IPS DF 6.9 (cell line): ENCODE data around the gene CCDC57.

Experiments
- DNase-seq: peaks from one replicate; pipeline ENCODE4 v3.0.0-alpha.2; 2013; ENCODE audit warnings: low read depth, low spot score
- H3K27ac ChIP-seq: one replicate; pipeline ENCODE4 v1.5.1; 2013; ENCODE audit warnings: low read length, control low read depth
- H3K27me3 ChIP-seq: 2 replicates; pipeline ENCODE4 v1.6.1; 2013; ENCODE audit warnings: mild to moderate bottlenecking, low read length; ENCODE audit not compliant: control insufficient read depth, insufficient read depth
- H3K36me3 ChIP-seq: 2 replicates; pipeline ENCODE4 v1.6.1; 2013; ENCODE audit warnings: low read length; ENCODE audit not compliant: control insufficient read depth, insufficient read depth
- H3K4me1 ChIP-seq: 2 replicates; pipeline ENCODE4 v1.6.1; 2013; ENCODE audit warnings: low read length; ENCODE audit not compliant: control insufficient read depth, insufficient read depth
- H3K4me3 ChIP-seq: 2 replicates; pipeline ENCODE4 v1.5.1; 2013; ENCODE audit warnings: mild to moderate bottlenecking, low read length
- H3K9me3 ChIP-seq: 2 replicates; pipeline ENCODE4 v1.6.1; 2013; ENCODE audit warnings: low read length, inconsistent platforms; ENCODE audit not compliant: control insufficient read depth, insufficient read depth
- WGBS: extraction: QIAGEN DNeasy Blood & Tissue Kit; methylation state at CpG from one replicate; pipeline ENCODE4 v1.1.7; 2013; ENCODE audit warnings: mixed read lengths, missing lambda C conversion rate; ENCODE audit not compliant: insufficient read length, insufficient coverage; 5-methylcytosine and 5-hydroxymethylcytosine counted together

The CCDC57 gene

GRCh38 chr17:82063424-82064415 lies 148.9 kb downstream of the CCDC57 start:
- Histone ChIP-seq H3K9me3 (no peaks in the 10 kb centered on the region), H3K27me3 (no peaks in the 10 kb centered on the region), H3K4me1 (peaks cover 3% of the 10 kb centered on the region; the same call in 1 of the 2 replicates), H3K36me3 (peaks cover 28% of the 10 kb centered on the region), H3K4me3 (no peak overlapping the region), H3K27ac (no peak overlapping the region)
- no CpG with 5 or more reads among the region's 20 CpGs for WGBS
- DNase-seq = no peak

- Histone ChIP-seq H3K9me3 (no peaks in the 10 kb centered on the region), H3K4me3 (no peak overlapping the region), H3K4me1 (peaks cover 3% of the 10 kb centered on the region; the same call in 1 of the 2 replicates), H3K27ac (no peak overlapping the region), H3K36me3 (peaks cover 29% of the 10 kb centered on the region), H3K27me3 (no peaks in the 10 kb centered on the region)
- no peak for DNase-seq
- no CpG with 5 or more reads among the region's 9 CpGs for WGBS
Measured at GRCh38 chr17:82062984-82063368, 149.7 kb downstream of the CCDC57 start.

GRCh38 chr17:82062076-82062983 lies 150.3 kb downstream of the CCDC57 start:
- no peaks in the 10 kb centered on the region for H3K9me3 ChIP-seq
- H3K27ac ChIP-seq = no peak overlapping the region
- H3K27me3 ChIP-seq = no peaks in the 10 kb centered on the region
- WGBS = no CpG with 5 or more reads among the region's 24 CpGs
- peaks cover 31% of the 10 kb centered on the region for H3K36me3 ChIP-seq
- H3K4me3 ChIP-seq = no peak overlapping the region
- no peak for DNase-seq
- H3K4me1 ChIP-seq = peaks cover 3% of the 10 kb centered on the region; the same call in 1 of the 2 replicates

GRCh38 chr17:82061047-82061925 lies 151.4 kb downstream of the CCDC57 start:
- WGBS = no CpG with 5 or more reads among the region's 34 CpGs
- H3K27me3 ChIP-seq = no peaks in the 10 kb centered on the region

GRCh38 chr17:82060614-82061013 lies 152.0 kb downstream of the CCDC57 start:
- Histone ChIP-seq H3K27me3 (no peaks in the 10 kb centered on the region), H3K9me3 (no peaks in the 10 kb centered on the region), H3K4me1 (peaks cover 3% of the 10 kb centered on the region; the same call in 1 of the 2 replicates), H3K4me3 (no peak overlapping the region), H3K36me3 (peaks cover 46% of the 10 kb centered on the region), H3K27ac (no peak overlapping the region)
- no CpG with 5 or more reads among the region's 14 CpGs for WGBS
- DNase-seq = no peak

More at GRCh38 chr17:82061047-82061925, 151.4 kb downstream of the CCDC57 start:
- no peak for DNase-seq
- H3K27ac ChIP-seq = no peak overlapping the region
- H3K36me3 ChIP-seq = peaks cover 40% of the 10 kb centered on the region
- no peak overlapping the region for H3K4me3 ChIP-seq
- no peaks in the 10 kb centered on the region for H3K9me3 ChIP-seq
- H3K4me1 ChIP-seq = peaks cover 3% of the 10 kb centered on the region; the same call in 1 of the 2 replicates

GRCh38 chr17:82060001-82060380 lies 152.7 kb downstream of the CCDC57 start:
- no peaks in the 10 kb centered on the region; the same call in 1 of the 2 replicates for H3K27me3 ChIP-seq
- DNase-seq = no peak
- no CpG with 5 or more reads among the region's 16 CpGs for WGBS
- peaks cover 50% of the 10 kb centered on the region for H3K36me3 ChIP-seq
- H3K4me1 ChIP-seq = peaks cover 3% of the 10 kb centered on the region; the same call in 1 of the 2 replicates
- H3K9me3 ChIP-seq = no peaks in the 10 kb centered on the region
- H3K4me3 ChIP-seq = no peak overlapping the region
- H3K27ac ChIP-seq = no peak overlapping the region

GRCh38 chr17:82059272-82060000 lies 153.2 kb downstream of the CCDC57 start:
- Histone ChIP-seq H3K9me3 (no peaks in the 10 kb centered on the region), H3K36me3 (peaks cover 55% of the 10 kb centered on the region), H3K4me3 (no peak overlapping the region), H3K27ac (no peak overlapping the region), H3K4me1 (no peaks in the 10 kb centered on the region), H3K27me3 (no peaks in the 10 kb centered on the region; the same call in 1 of the 2 replicates)
- WGBS = no CpG with 5 or more reads among the region's 19 CpGs
- no peak for DNase-seq

GRCh38 chr17:82058855-82059249 lies 153.8 kb downstream of the CCDC57 start:
- Histone ChIP-seq H3K4me1 (no peaks in the 10 kb centered on the region), H3K36me3 (peaks cover 57% of the 10 kb centered on the region), H3K9me3 (no peaks in the 10 kb centered on the region), H3K27me3 (no peaks in the 10 kb centered on the region; the same call in 1 of the 2 replicates), H3K4me3 (no peak overlapping the region), H3K27ac (no peak overlapping the region)
- no peak for DNase-seq
- WGBS = no CpG with 5 or more reads among the region's 10 CpGs

- Histone ChIP-seq H3K27ac (no peak overlapping the region), H3K36me3 (peaks cover 60% of the 10 kb centered on the region), H3K9me3 (no peaks in the 10 kb centered on the region), H3K4me3 (no peak overlapping the region), H3K4me1 (no peaks in the 10 kb centered on the region), H3K27me3 (no peaks in the 10 kb centered on the region; the same call in 1 of the 2 replicates)
- DNase-seq = no peak
- WGBS = no CpG with 5 or more reads among the region's 17 CpGs
Measured at GRCh38 chr17:82058230-82058854, 154.3 kb downstream of the CCDC57 start.
